Measurements from ENCODE around the gene FBXO38. TPM values are rescaled to one million over a fixed set of nuclear protein-coding genes. Genes with fewer than 3 reads are reported as not detected.

The FBXO38 gene
- polyA plus RNA-seq, 1 experiment, result 40.9 TPM

DNA sequence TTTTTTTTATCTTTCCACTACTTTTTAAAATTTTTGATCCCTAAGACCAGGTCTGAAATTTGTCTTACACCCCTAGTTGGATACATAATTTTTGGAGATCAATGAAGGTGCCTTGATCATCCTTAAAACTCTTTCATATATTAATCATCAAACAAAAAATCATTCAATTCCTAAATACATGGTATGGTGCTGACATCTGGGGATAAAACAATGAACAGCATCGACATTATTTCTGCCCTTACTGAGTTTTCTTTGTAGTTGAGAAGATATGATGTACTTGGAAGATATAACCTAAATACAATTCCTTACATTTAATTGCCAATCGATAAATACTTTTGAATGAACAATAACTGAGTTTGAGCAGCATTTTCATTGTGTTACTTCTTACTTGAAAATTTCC lies 30.1 kb upstream of the FBXO38 start:
- POLR2A ChIA-PET, result no interaction called here
- no peaks in the 10 kb centered on the region for H3K9me3 ChIP-seq (ENCODE audit: control insufficient read depth, insufficient read depth, low read length)
- CTCF ChIA-PET, result no interaction called here
- no peaks in the 10 kb centered on the region for H3K27me3 ChIP-seq (ENCODE audit: control insufficient read depth, insufficient read depth, low read length)
- H3K4me3 ChIP-seq (ENCODE audit: low read depth, low read length), result no peak overlapping the region
- TF ChIP-seq, protein P1, sequence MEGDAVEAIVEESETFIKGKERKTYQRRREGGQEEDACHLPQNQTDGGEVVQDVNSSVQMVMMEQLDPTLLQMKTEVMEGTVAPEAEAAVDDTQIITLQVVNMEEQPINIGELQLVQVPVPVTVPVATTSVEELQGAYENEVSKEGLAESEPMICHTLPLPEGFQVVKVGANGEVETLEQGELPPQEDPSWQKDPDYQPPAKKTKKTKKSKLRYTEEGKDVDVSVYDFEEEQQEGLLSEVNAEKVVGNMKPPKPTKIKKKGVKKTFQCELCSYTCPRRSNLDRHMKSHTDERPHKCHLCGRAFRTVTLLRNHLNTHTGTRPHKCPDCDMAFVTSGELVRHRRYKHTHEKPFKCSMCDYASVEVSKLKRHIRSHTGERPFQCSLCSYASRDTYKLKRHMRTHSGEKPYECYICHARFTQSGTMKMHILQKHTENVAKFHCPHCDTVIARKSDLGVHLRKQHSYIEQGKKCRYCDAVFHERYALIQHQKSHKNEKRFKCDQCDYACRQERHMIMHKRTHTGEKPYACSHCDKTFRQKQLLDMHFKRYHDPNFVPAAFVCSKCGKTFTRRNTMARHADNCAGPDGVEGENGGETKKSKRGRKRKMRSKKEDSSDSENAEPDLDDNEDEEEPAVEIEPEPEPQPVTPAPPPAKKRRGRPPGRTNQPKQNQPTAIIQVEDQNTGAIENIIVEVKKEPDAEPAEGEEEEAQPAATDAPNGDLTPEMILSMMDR (IDR thresholded peaks at IDR 0.05; ENCODE audit: low read depth, low read length), result no peak
- no peak for DNase-seq (ENCODE audit: low read depth, low spot score)
- H3K27ac ChIP-seq (ENCODE audit: low read depth, low read length), result no peak overlapping the region

DNA sequence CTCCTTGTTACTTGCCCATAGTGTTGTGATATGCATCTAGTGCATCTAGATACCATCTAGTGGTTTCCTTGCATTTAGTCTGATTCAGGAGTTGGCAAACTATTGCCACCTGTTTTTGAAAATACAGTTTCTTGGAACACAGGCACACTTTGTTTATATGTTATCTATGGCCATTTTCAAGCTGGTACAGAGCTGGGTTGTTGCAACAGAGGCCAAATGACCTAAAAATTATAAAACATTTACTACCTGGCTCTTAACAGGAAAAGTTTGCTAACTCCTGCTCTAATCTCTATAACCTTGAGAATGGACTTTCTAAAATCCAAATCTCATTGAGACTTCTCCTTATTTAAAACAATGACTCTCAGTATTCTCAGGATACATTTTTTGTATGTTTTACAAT lies 19.4 kb upstream of the FBXO38 start:
- no peaks in the 10 kb centered on the region for H3K9me3 ChIP-seq (ENCODE audit: control insufficient read depth, insufficient read depth, low read length)
- ChIA-PET CTCF (no interaction called here), POLR2A (no interaction called here)
- no peaks in the 10 kb centered on the region for H3K27me3 ChIP-seq (ENCODE audit: control insufficient read depth, insufficient read depth, low read length)
- H3K4me3 ChIP-seq (ENCODE audit: low read depth, low read length), result no peak overlapping the region
- no peak overlapping the region for H3K27ac ChIP-seq (ENCODE audit: low read depth, low read length)
- DNase-seq (ENCODE audit: low read depth, low spot score), result no peak
- TF ChIP-seq, protein P1 (IDR thresholded peaks at IDR 0.05; ENCODE audit: low read depth, low read length), result no peak

DNA sequence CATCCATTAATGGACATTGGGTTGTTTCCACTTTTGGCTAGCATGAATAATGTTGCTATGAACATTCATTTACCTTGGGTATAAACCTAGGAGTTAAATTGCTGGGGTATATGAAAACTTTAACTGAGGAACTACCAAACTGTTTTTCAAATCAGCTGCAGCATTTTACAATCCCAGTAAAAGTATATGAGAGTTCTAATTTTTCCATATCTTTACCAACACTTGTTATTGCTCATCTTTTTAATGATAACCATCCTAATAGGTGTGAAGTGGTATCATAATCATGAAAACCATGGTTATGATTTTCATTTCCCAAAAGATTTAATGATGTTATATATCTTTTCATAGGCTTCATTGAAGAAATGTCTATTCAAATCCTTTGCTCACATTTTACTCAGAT lies 15.5 kb upstream of the FBXO38 start:
- TF ChIP-seq, protein P1 (IDR thresholded peaks at IDR 0.05; ENCODE audit: low read depth, low read length), result no peak
- Histone ChIP-seq H3K27ac (ENCODE audit: low read depth, low read length) (no peak overlapping the region), H3K9me3 (ENCODE audit: control insufficient read depth, insufficient read depth, low read length) (no peaks in the 10 kb centered on the region), H3K27me3 (ENCODE audit: control insufficient read depth, insufficient read depth, low read length) (no peaks in the 10 kb centered on the region), H3K4me3 (ENCODE audit: low read depth, low read length) (no peak overlapping the region)
- ChIA-PET CTCF (no interaction called here), POLR2A (no interaction called here)
- DNase-seq (ENCODE audit: low read depth, low spot score), result no peak

DNA sequence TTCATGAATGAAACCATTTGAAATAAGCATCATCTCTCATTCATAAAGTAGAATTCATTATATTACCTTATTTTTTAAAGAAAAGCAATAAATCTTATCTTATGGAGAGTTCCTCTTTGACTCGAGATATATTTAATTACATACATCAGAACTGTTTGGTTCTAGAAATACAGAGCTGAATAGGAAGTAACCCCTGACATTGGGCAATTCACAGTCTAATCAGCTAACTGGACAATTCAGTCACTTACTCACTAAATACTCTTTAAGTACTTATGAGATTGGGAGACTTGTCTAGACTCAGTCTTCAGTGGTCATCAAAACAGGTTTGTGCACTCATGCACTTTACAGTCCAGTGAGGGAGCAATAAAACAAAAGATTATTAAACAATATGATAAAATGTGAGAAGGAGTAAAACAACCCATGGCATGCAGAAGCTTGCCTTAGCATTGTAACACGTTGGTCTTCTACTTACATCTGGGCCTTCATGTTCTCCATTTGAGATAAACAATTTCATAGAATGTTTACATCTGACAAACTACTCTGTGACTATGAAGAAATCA lies 11.5 kb upstream of the FBXO38 start:
- no peak for DNase-seq (ENCODE audit: low read depth, low spot score)
- Histone ChIP-seq H3K4me3 (ENCODE audit: low read depth, low read length) (no peak overlapping the region), H3K9me3 (ENCODE audit: control insufficient read depth, insufficient read depth, low read length) (no peaks in the 10 kb centered on the region), H3K27ac (ENCODE audit: low read depth, low read length) (no peak overlapping the region), H3K27me3 (ENCODE audit: control insufficient read depth, insufficient read depth, low read length) (no peaks in the 10 kb centered on the region)
- POLR2A ChIA-PET, result no interaction called here
- CTCF ChIA-PET, result interaction anchor here (1.0 to 2.0 kb wide), 4 partner anchors 70 to 744 kb away, joined by 3 to 14 read pairs (median 4); no protein-coding TSS in a partner anchor
- TF ChIP-seq, protein P1 (IDR thresholded peaks at IDR 0.05; ENCODE audit: low read depth, low read length), result no peak

DNA sequence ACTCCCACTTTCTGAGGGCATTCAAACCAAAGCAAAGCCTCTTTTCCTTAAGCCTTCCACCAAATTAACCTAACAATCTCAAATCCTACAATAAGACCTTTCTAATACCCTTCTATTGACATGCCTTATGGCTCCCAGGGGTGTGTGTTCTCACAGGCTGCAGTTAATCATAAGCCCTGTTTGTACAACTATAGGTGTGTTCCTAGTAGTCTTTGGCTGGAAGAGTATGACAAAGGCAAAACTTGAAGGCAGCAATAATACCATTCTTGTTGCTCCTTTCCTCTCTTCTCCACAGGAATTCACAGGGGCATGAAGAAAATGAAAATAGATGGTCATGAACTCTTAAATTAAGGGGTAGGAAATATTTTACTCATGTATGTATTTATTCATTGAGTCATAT lies 10.9 kb upstream of the FBXO38 start:
- Histone ChIP-seq H3K27ac (ENCODE audit: low read depth, low read length) (no peak overlapping the region), H3K27me3 (ENCODE audit: control insufficient read depth, insufficient read depth, low read length) (no peaks in the 10 kb centered on the region), H3K4me3 (ENCODE audit: low read depth, low read length) (no peak overlapping the region), H3K9me3 (ENCODE audit: control insufficient read depth, insufficient read depth, low read length) (no peaks in the 10 kb centered on the region)
- POLR2A ChIA-PET, result no interaction called here
- CTCF ChIA-PET, result interaction anchor here (1.9 to 3.8 kb wide), 4 partner anchors 82 to 744 kb away, joined by 4 to 48 read pairs (median 20); no protein-coding TSS in a partner anchor
- no peak for DNase-seq (ENCODE audit: low read depth, low spot score)
- TF ChIP-seq, protein P1 (IDR thresholded peaks at IDR 0.05; ENCODE audit: low read depth, low read length), result no peak

Data from AG04450 (cell line).